Mesendoderm (in vitro differentiated cells): ENCODE results near the gene DNMBP.

Experiments
- DNase-seq: peaks from one replicate; pipeline ENCODE4 v3.0.0; 2013
- H2AK5ac ChIP-seq: 2 replicates; pipeline ENCODE4 v1.6.1; 2013; ENCODE audit warnings: low read length, inconsistent platforms
- H2BK120ac ChIP-seq: 2 replicates; pipeline ENCODE4 v1.6.1; 2013; ENCODE audit warnings: low read depth, mild to moderate bottlenecking, low read length, moderate library complexity, mixed read lengths
- H2BK15ac ChIP-seq: replicated peaks from 2 replicates; pipeline ENCODE4 v1.6.1; 2013; ENCODE audit warnings: low read depth, mild to moderate bottlenecking, moderate library complexity
- H2BK5ac ChIP-seq: 2 replicates; pipeline ENCODE4 v1.6.1; 2013; ENCODE audit warnings: low read length, inconsistent platforms
- H3K18ac ChIP-seq: 2 replicates; pipeline ENCODE4 v1.6.1; 2013; ENCODE audit warnings: mild to moderate bottlenecking, low read length, mixed read lengths
- H3K23ac ChIP-seq: one replicate; pipeline ENCODE4 v1.6.1; 2013; ENCODE audit warnings: low read length
- H3K27ac ChIP-seq: 2 replicates; pipeline ENCODE4 v1.5.1; 2013; ENCODE audit warnings: low read depth, mild to moderate bottlenecking, inconsistent platforms, low read length, moderate library complexity
- H3K27me3 ChIP-seq: 2 replicates; pipeline ENCODE4 v1.6.1; 2013; ENCODE audit warnings: low read length, control low read depth, mild to moderate bottlenecking, inconsistent platforms; ENCODE audit not compliant: insufficient read depth, poor library complexity
- H3K36me3 ChIP-seq: 2 replicates; pipeline ENCODE4 v1.6.1; 2013; ENCODE audit warnings: low read length, inconsistent platforms; ENCODE audit not compliant: control insufficient read depth, insufficient read depth
- H3K4ac ChIP-seq: one replicate; pipeline ENCODE4 v1.6.1; 2013; ENCODE audit warnings: low read depth, mild to moderate bottlenecking, low read length, moderate library complexity
- H3K4me1 ChIP-seq: 2 replicates; pipeline ENCODE4 v1.6.1; 2013; ENCODE audit warnings: low read depth, low read length, inconsistent platforms; ENCODE audit not compliant: control insufficient read depth
- H3K4me2 ChIP-seq: 2 replicates; pipeline ENCODE4 v1.6.1; 2013; ENCODE audit warnings: low read length
- H3K4me3 ChIP-seq: 2 replicates; pipeline ENCODE4 v1.5.1; 2013; ENCODE audit warnings: mild to moderate bottlenecking, low read length
- H3K56ac ChIP-seq: one replicate; pipeline ENCODE4 v1.6.1; 2013; ENCODE audit warnings: low read length
- H3K79me1 ChIP-seq: 2 replicates; pipeline ENCODE4 v1.6.1; 2013; ENCODE audit warnings: low read length, inconsistent platforms
- H3K79me2 ChIP-seq: 2 replicates; pipeline ENCODE4 v1.6.1; 2013; ENCODE audit warnings: mild to moderate bottlenecking, low read length; ENCODE audit not compliant: control insufficient read depth, insufficient read depth
- H3K9ac ChIP-seq: 2 replicates; pipeline ENCODE4 v1.6.1; 2013; ENCODE audit warnings: low read length, inconsistent platforms
- H4K5ac ChIP-seq: one replicate; pipeline ENCODE4 v1.6.1; 2013; ENCODE audit warnings: low read length
- H4K8ac ChIP-seq: one replicate; pipeline ENCODE4 v1.6.1; 2013; ENCODE audit warnings: low read depth, mild to moderate bottlenecking, control low read depth, low read length, moderate library complexity
- WGBS: extraction: QIAGEN DNeasy Blood & Tissue Kit; methylation state at CpG from one replicate; pipeline ENCODE4 v1.1.7; 2013; ENCODE audit warnings: low lambda C conversion rate, missing lambda C conversion rate; ENCODE audit not compliant: insufficient coverage; ENCODE audit errors: extremely low coverage; 5-methylcytosine and 5-hydroxymethylcytosine counted together

The DNMBP gene

DNA sequence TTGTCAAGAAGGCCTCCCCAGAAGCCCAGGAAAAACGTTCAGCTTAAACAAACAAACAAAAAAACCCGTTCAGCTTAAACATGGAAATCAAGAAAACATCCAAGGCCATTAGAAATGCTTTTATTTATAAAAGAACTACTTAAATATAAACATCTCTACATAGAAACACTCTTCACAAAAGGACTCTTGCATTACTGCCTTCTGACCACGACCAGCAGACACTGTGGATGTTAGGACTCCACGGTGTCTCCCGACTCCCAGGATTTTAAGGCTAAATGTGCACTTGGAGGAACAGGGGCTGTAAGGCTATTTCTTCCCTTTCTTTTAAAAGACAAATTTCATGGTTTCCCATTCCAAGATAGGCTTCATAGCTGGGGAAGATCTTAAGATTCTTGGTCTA is 134.3 kb downstream of the DNMBP start:
- Histone ChIP-seq H3K4ac (no peak overlapping the region), H3K27ac (no peak overlapping the region), H2BK15ac (no peak overlapping the region), H3K27me3 (no peaks in the 10 kb centered on the region), H3K79me2 (no peaks in the 10 kb centered on the region), H2BK120ac (no peak overlapping the region), H2BK5ac (no peak overlapping the region), H4K5ac (no peak overlapping the region), H3K36me3 (peaks cover 6% of the 10 kb centered on the region), H3K56ac (no peak overlapping the region), H3K9ac (no peak overlapping the region), H3K79me1 (no peaks in the 10 kb centered on the region), H3K23ac (no peak overlapping the region), H3K4me2 (no peak overlapping the region), H3K4me1 (no peaks in the 10 kb centered on the region), H3K4me3 (no peak overlapping the region), H2AK5ac (no peak overlapping the region), H3K18ac (no peak overlapping the region), H4K8ac (no peak overlapping the region)
- DNase-seq, result no peak
- no CpG with 5 or more reads among the region's 5 CpGs for WGBS

DNA sequence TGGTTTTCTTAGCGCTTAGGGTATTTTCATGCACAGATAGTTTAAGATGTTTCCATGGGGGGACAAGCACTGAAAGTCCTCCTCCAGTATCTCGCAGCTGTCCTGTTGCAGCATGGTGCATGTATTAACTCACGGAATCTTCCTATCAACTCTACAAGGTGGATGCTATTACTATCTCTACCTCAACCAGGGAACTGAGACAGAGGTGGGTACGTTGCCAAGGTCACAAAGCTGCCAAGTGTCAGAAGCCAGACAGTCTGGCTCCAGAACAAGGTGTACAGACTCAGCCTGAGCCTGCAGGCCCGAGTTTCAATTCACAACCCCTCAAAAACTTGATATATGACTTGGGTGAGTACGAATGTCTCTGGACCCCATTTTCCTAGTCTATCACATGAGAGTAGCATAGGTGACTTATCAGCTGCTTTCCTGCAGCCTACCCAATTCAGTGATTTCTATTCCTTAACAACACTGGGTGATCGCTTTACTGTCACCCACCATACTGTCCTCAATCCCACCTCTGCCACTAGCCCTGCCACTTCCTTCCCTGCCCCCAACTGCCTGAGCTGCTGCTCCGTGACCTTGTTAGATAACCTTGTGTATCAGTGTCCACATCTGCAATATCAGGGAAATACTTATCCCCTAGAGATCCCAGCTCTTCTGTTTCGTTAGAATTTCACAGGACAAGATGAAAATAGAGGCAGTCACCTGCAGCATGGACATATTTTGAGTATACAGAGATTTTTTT is 135.2 kb downstream of the DNMBP start:
- Histone ChIP-seq H3K79me2 (no peaks in the 10 kb centered on the region), H3K23ac (no peak overlapping the region), H3K4me3 (no peak overlapping the region), H3K36me3 (peaks cover 5% of the 10 kb centered on the region), H3K4me2 (no peak overlapping the region), H3K27ac (no peak overlapping the region), H3K27me3 (no peaks in the 10 kb centered on the region), H4K5ac (no peak overlapping the region), H3K18ac (no peak overlapping the region), H3K79me1 (no peaks in the 10 kb centered on the region), H2BK15ac (no peak overlapping the region), H3K4me1 (no peaks in the 10 kb centered on the region), H2BK120ac (no peak overlapping the region), H3K4ac (no peak overlapping the region), H2AK5ac (no peak overlapping the region), H2BK5ac (no peak overlapping the region), H4K8ac (no peak overlapping the region), H3K56ac (no peak overlapping the region), H3K9ac (no peak overlapping the region)
- no CpG with 5 or more reads among the region's 9 CpGs for WGBS
- DNase-seq, result no peak

DNA sequence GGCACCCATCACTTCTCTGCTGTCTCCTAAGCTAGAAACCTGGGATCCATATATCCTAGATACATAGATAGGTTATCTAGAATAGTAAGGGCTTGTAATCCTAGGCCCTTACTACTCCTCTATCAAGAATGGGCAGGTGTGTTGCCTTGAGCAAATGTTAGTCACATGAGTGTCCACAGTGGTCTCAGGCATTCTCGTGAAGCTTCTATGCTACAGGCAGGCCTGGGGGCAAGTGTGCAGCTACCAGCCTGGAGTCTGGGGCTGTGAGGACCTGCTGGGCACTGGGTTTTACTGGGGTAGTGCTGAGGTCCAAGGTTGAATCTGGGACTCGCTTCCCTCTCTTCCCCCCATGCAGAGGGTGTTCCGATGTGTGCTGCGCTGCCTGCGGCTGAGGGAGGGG is 135.9 kb downstream of the DNMBP start:
- WGBS, result no CpG with 5 or more reads among the region's 5 CpGs
- H2BK5ac ChIP-seq, result no peak overlapping the region
- H3K4me3 ChIP-seq, result no peak overlapping the region
- no peaks in the 10 kb centered on the region for H3K79me1 ChIP-seq
- no peak overlapping the region for H2BK120ac ChIP-seq
- no peak overlapping the region for H3K4ac ChIP-seq
- H3K18ac ChIP-seq, result no peak overlapping the region
- H3K56ac ChIP-seq, result no peak overlapping the region
- H2AK5ac ChIP-seq, result no peak overlapping the region
- peaks cover 3% of the 10 kb centered on the region for H3K36me3 ChIP-seq
- H2BK15ac ChIP-seq, result no peak overlapping the region
- DNase-seq, result no peak
- H3K27ac ChIP-seq, result no peak overlapping the region
- H4K5ac ChIP-seq, result no peak overlapping the region
- no peaks in the 10 kb centered on the region for H3K79me2 ChIP-seq
- H4K8ac ChIP-seq, result no peak overlapping the region
- H3K9ac ChIP-seq, result no peak overlapping the region
- no peak overlapping the region for H3K4me2 ChIP-seq
- no peaks in the 10 kb centered on the region for H3K4me1 ChIP-seq
- H3K23ac ChIP-seq, result no peak overlapping the region
- no peaks in the 10 kb centered on the region for H3K27me3 ChIP-seq

DNA sequence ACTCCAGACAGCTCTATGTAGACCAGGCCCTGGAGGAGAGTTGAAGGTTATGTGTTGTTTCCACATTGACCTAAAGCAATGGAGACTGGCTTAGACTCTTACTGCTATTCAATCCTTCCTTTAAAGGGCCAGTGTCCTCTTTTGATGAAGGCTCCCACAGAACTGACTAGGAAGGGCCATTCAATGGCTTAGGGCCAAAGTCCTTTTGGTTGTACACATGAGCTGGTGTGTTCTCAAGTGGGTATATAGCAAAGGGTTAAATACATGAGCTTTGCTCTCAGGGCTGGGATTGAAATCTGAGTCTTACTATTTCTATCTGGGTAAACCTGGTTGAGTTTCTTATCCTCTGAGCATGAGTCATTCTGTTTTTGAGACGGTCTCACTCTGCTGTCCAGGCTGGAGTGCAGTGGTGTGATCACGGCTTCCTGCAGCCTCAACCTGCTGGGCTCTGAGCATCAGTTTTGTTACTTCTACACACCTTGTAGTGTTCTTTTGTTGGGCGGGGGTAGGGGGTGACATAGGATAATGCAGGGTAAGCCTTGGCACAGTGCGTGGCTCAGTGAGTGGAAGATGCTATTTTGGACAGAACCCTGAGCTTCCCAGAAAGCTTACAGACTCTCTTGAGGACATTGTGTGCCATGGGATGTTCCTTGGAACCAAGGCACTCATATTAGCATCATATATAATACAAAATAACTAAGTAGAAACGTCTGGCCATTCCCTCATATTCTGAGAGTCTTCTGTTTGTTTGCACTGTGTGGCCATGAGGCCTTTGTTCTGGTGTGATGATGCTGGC is 137.2 kb downstream of the DNMBP start:
- H3K79me2 ChIP-seq, result no peaks in the 10 kb centered on the region
- H3K56ac ChIP-seq, result no peak overlapping the region
- no peak overlapping the region for H2BK15ac ChIP-seq
- H3K27ac ChIP-seq, result no peak overlapping the region
- no peak for DNase-seq
- no peak overlapping the region for H3K4ac ChIP-seq
- H3K18ac ChIP-seq, result no peak overlapping the region
- H3K4me1 ChIP-seq, result no peaks in the 10 kb centered on the region
- no peaks in the 10 kb centered on the region for H3K79me1 ChIP-seq
- no peak overlapping the region for H2BK5ac ChIP-seq
- H3K4me2 ChIP-seq, result no peak overlapping the region
- no peak overlapping the region for H3K23ac ChIP-seq
- peaks cover 1% of the 10 kb centered on the region for H3K36me3 ChIP-seq
- H2AK5ac ChIP-seq, result no peak overlapping the region
- H4K8ac ChIP-seq, result no peak overlapping the region
- H3K27me3 ChIP-seq, result no peaks in the 10 kb centered on the region
- H3K4me3 ChIP-seq, result no peak overlapping the region
- WGBS, result no CpG with 5 or more reads among the region's 5 CpGs
- no peak overlapping the region for H4K5ac ChIP-seq
- no peak overlapping the region for H2BK120ac ChIP-seq
- H3K9ac ChIP-seq, result no peak overlapping the region

DNA sequence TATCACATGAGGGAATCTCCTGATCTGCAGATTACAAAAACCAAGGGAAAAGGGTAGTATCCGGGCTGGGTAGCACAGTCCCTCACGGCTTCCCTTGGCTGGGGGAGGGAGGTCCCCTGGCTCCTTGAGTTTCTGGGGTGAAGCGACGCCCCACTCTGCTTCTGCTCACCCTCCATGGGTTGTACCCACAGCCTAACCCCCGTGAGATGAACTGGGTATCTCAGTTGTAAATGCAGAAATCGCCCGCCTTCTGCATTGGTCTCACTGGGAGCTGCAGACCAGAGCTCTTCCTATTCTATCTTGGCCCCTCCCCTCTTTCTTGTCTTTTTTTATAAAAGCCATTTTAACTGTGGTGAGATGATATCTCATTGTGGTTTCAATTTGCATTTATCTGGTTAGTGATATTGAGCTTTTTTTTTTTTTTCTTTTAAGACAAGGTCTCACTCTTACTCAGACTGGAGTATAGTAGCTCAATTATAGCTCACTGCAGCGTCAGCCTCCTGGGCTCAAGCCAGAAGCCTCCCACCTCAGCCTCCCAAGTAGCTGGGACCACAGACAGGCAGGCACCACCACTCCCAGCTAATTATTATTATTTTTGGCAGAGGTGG is 139.5 kb downstream of the DNMBP start:
- H3K4me2 ChIP-seq, result no peak overlapping the region
- WGBS, result no CpG with 5 or more reads among the region's 8 CpGs

More for the DNA sequence above, 139.5 kb downstream of the DNMBP start:
- Histone ChIP-seq H4K8ac (no peak overlapping the region), H3K4me3 (no peak overlapping the region), H3K79me1 (no peaks in the 10 kb centered on the region), H3K4me1 (no peaks in the 10 kb centered on the region), H3K27me3 (no peaks in the 10 kb centered on the region), H4K5ac (no peak overlapping the region), H3K4ac (no peak overlapping the region), H2BK120ac (no peak overlapping the region), H3K56ac (no peak overlapping the region), H3K23ac (no peak overlapping the region), H2BK15ac (no peak overlapping the region), H3K27ac (no peak overlapping the region), H3K36me3 (no peaks in the 10 kb centered on the region), H3K9ac (no peak overlapping the region), H2AK5ac (no peak overlapping the region), H2BK5ac (no peak overlapping the region), H3K79me2 (no peaks in the 10 kb centered on the region), H3K18ac (no peak overlapping the region)
- no peak for DNase-seq
